GM21423 (cell line): Measurements from ENCODE around the gene ALKBH6.
"Not testable (repeated sequence)": the region's sequence is repeated elsewhere in the genome, so short reads cannot be mapped to it uniquely, and the experiment has no call there.

Experiments
- ATAC-seq: cut with Tn5 transposase; IDR thresholded peaks from one replicate; pipeline ENCODE4 v1.9.1; 2021; ENCODE audit warnings: mild to moderate bottlenecking, moderate library complexity; ENCODE audit not compliant: unreplicated experiment

ALKBH6 gene

DNA sequence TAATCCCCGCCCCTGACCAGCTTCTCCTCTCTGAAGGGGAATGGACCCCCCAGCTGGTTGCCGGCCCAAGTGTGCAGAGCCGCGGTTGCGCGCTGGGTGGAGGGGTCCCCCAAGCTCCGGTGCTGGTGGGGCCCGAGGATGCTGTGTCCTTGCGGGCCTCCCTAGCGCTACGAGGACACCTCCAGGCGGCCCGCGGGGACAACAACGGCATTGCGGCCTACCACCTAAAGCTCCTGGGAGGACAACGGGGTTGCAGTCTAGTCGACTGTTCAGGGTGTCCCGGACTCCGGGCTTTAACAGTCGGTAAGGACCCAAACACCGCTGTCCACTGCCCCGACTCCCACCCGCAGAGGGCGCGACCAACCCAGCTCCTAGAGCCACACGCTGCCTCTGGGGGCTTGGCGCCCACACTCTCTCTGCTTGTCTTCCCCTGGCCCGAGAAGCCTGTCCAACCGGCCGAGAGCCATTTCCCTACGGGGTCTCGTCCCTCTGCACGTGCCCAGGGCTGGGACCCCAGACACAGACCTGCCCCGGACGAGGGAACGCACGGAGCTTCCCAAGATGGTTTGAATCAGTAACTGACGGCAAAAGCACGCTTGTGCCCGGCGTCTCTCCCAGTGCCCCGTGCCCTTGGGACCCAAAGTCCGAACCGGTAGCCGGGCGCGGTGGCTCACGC is 20.0 kb downstream of the ALKBH6 start:
- ATAC-seq = no peak

DNA sequence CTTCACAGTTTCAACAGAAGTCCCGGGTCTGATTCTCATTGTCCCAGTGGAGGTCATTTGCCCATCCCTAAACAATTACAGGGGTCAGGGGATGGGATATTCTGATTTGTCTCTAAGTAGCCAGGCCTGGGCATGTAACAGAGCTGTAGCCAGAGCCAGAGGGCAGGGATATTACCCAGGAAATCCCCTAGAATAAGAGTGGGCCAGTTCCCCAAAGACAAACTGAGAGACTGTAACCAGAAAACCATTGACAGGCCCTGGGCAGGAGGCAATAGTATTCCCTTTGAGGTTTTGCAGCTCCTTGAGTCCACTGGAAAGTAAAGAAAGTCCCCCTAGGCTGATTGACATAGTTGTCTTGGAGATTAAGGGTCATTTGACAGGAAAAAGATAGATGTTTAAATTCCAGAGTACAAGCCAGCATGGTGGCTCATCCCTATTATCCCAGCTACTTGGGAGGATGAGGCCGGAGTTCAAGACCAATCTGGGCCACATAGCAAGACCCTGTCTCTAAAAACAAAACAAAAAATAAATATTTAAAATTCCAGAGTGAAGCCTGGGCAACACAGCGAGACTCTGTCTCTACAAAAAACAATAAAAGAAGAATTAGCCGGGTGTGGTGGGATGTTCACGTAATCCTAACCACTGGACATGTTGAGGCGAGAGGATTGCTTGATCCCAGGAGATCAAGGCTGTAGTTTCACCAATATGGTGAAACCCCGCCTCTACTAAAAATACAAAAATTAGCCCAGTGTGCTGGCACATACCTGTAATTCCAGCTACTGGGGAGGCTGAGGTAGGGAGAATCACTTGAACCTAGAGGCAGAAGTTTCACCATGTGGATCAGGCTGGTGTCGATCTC is 20.9 kb downstream of the ALKBH6 start:
- no peak for ATAC-seq

DNA sequence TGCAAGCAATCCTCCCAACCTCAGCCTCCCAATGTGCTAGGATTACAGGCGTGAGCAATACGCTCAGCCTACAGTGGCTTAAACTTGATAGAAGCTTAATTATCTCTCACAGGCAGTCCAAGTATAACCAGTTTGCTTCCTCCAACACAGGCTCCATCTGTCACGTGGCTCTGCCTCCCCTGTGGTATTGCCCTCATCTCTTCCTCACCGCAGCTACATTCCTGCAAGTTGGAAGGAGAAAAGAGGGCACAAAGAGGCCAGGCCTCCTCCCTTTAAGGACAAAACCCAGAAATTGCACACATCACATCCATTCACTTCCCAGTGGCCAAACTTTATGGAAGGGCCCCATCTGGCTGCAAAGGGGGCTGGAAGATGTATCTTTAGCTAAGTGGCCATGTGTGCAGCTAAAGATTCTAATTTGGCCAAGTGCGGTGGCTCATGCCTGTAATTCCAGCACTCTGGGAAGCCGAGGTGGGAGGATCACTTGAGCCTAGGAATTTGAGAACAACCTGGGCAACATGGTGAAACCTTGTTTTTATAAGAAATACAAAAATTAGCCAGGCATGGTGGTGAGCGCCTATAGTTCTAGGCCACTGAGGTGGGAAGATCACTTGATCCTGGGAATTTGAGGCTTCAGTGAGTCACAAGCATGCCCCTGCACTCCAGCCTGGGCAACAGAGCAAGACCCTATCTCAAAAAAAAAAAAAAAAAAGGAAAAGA is 22.1 kb downstream of the ALKBH6 start:
- no peak for ATAC-seq

DNA sequence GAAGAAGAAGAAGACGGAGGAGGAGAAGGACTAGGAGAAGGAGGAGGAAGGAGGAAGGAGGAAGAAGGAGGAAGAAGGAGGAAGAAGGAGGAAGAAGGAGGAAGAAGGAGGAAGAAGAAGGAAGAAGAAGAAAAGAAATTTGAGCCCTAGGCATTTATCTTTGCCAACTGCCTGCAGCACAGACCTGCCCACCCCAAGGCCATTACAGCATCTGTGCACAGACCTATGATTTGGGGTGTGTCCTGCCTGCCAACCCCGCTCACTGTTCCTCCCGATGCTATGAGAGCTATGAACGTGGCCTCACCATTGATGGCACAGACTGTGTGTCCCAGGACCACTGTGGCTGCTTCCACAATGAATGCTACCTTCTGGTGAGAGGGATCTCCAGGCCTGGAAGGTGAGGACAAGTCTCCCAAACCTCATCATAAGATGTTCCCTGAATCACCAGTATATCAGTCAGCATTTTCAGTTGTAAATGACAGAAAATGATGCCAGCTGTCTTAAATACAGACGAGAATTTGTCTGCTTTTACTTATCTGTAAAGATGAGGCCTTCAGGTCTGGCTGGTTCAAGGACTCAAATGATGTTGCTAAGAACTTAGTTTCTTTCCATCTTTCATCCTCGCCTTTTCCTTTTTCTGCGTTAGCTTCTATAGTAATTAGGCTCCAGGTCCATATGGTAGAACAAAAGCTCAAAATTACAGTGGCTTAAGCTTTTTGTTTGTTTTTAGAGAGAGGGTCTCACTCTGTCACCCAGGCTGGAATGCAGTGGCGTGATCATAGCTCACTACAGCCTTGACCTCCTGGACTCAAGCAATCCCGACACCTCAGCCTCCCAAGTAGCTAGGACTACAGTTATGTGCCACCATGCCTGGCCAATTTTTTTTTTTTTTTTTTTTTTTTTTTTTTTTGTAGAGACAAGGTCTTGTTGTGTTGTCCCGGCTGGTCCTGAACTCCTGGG is 23.0 kb downstream of the ALKBH6 start:
- no peak for ATAC-seq

DNA sequence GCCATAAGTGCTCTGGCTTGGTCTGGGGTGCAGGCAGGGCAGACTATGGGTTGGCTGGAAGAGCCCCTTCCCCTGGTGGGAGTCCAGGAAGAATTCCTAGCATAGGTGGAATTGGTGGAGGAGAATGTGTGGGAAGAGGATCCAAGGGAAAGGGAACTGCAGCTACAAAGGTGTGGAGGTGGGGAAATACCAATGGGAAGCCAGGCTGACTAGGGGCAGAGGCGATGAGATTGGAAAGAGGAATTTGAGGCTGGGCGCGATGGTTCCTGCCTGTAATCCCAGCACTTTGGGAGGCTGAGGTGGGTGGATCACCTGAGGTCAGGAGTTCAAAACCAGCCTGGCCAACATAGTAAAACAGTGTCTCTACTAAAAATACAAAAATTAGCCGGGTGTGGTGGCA is 23.9 kb downstream of the ALKBH6 start:
- no peak for ATAC-seq

DNA sequence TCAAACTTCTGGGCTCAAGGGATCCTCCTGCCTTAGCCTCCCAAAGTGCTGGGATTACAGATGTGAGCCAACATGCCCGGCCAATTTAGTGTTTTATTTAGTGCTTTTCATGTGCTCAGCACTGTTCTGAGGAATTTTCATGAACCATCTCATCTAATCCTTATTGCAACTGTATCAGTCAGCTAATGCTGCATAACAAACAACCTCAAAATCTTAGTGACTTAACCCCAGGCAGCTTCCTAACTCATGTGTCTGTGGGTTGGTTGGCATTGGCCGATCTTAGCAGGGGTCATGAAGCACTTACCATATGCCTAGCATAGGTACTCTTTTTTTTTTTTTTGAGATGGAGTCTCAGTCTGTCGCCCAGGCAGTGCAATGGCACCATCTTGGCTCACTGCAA is 25.2 kb downstream of the ALKBH6 start:
- ATAC-seq = no peak

DNA sequence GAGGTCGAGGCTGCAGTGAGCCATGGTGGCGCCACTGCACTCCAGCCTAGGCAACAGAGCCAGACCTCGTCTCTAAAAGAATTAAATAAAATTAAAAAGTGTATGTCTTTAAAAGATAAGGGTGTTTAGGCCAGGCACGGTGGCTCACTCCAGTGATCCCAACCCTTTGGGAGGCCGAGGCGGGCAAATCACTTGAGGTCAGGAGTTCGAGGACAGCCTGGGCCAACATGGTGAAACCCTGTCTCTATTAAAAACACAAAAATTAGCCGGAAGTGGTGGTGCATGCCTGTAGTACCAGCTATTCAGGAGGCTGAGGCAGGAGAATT is 26.5 kb downstream of the ALKBH6 start:
- no peak for ATAC-seq

DNA sequence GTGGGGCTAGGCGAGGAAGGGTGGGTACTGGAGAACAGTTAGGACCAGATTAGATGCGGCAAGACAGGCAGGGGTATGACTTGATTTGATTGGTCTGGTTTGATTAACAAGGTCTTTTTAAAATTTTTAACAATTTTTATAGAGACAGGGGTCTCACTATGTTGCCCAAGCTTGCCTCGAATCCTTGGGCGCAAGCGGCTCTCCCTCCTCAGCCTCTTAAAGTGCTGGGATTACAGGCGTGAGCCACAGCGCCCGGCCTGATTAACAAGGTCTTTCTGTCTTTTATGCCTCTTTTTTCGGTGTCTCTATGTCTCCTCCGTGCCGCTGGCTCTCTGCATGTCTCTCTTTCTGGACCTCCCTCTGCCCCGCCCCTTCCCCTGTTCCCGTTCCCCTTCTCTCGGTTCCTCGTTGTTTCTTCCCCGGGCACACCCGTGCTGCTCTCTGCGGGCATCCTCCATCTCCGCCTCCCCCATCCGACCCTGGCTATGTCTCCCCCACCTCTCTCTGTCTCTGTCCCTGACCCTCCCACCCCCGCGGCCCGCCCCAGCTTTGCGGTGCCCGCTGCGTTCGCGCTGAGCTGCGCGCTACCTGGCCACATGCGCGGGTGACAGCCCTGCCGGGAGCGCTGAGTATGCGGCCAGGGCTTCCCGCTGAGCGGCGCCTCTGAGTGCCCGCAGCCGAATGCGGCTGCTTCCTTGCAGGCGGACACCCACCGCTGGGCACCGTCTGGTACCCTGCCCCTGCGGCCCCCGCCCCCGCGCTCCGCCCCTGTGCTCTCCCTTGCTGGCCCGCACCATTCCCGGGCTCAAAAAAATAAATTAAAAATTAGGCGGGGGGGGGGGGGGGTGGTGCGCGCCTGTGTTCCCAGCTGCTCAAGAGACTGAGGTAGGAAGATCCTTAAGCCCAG is 27.1 kb downstream of the ALKBH6 start:
- ATAC-seq = no peak

DNA sequence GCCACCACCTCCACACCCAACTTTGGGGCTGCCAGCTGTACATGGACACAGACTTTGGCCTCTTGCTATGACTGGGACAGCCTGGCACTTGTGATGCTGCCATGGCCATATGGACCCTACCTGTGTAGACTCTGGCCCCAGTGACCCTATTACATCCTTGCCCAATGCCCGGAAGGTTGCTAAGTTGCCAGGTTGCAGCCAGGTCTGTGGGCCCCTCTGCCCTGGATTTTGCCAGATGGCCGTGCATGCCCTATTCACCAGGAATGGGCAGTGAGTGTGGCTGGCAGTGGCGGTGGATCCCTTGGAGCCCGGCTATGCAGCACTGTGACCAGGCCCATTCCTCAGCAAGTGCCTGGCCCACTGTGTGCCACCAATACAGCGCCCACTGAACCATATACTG is 27.9 kb downstream of the ALKBH6 start:
- ATAC-seq = no peak

DNA sequence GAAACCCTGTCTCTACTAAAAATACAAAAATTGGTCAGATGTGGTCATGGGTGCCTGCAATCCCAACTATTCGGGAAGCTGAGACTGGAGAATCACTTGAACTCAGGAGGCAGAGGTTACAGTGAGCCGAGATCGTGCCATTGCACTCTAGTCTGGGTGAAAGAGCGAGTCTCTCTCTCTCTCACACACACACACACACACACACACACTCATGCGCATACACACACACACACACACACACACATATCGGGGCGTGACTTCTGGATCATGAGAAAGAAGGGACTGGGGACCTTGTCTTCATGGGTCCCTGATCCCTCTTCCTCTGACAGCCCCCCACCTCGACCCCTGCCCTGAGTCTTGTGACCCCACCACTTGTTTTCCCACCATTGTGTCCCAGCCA is 30.8 kb downstream of the ALKBH6 start:
- ATAC-seq = no peak

DNA sequence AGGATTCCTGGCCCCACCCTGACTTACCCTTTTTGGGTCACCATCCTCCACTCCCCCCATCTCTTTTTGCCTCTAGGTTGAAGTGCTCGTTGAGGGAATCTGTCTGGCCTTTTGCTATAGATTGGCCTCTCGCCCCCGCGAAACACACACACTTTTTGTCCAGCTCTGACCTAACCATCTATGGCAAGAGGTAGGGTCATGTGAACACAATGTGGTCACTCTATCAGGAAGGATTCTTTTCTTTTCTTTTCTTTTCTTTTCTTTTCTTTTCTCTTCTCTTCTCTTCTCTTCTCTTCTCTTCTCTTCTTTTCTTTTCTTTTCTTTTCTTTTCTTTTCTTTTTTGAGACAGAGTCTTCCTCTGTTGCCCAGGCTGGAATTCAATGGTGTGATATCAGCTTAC is 33.0 kb downstream of the ALKBH6 start:
- not testable (repeated sequence) for ATAC-seq

DNA sequence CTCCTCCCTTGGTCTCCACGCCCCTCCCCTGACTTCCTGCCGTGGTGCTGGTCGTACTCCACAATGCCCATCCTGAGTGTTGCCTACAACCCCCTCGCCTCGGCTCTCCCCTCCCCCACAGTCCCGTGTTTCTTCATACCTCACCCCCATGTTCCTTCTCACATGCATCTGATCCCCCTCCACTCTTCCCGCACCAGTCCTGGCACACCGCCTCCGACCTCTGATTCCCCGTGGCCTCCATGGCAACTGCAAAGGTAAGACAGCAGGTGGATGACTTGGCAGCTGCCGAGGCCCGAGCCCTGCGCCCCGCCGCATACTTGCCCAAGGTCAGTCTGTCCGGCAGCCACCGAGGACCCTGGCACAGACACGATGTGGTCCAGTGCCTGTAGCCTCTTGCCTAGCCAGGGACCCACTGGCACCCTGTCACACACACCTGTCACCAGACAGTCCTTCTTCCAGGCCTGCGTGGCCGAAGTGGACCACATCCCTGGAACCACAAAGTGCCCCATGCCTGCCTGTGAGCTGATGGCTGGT is 35.1 kb downstream of the ALKBH6 start:
- ATAC-seq = no peak

DNA sequence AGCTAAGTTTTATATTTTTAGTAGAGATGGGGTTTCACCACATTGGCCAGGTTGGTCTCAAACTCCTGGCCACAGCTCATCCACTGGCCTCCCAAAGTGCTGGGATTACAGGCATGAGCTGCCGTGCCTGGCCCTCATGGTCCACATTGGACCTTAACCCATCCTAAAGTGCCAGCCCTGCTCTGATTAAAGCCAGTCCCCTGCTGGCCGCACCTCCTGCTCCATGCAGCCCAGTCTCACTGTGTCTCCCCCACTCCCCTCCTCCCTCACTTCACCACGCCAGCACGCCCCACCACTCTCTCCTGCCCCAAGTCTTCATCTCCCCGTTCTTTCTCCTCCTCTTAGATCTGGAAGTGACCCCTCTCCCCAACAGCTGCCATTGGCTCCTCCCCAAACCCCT is 35.7 kb downstream of the ALKBH6 start:
- no peak for ATAC-seq

DNA sequence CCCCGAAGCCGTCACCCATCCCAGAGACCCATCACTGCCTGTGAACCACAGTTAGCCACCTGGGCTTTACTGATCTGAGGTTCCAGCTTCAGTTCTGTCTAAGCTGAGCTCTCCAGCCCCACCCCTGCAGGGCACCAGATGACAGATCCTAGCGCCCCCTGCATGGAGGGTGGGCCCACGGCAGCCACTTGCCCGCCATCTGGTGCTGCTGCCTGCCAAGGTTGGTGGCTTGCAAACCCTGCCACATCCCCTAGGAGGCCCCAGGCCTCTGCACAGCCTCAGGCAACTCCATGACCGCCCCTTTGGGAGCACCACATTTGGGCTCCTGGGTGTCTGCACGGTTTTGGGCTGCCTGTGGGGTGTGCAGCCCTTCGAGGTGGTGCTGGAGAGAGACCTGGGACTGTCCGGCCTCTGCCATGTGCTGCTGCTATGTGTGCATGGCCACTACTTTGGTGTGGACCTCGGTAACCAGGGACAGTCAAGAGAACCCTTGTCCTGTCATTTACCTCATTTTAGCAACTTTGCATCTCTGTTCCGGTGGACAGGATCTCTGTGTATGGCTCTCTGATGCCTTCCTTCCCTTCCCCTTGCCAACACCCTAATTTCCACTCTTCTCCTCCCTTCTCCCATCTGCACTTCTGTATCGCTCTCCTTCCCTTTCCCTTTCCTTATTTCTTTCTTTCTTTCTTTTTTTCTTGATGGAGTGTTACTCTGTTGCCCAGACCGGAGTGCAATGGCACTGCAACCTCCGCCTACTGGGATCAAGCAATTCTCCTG is 36.4 kb downstream of the ALKBH6 start:
- no peak for ATAC-seq

DNA sequence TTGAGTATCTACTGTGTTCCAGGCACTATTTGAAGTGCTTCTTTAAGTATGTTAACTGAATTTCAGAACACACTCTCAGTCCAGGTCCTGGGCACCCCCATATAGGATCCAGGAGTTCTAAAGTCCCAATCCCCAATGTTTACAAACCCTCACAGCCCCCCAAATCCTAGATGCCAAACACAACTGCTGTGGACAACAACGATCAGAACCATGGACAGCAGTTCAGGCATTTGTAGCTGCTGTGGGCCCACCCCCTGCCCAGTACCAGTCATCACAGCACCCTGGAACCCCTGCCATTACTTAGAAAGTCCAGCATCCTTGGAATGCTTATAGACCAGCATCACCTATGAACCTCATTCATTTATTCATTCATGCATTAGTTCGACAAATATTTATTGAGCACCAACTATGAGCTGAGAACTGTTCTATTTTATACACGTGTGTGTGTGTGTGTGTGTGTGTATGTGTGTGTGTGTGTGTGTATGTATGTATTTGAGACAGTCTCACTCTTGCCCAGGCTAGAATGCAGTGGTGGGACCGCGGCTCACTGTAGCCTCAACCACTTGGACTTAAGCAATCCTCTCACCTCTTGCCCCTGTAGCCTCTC is 38.3 kb downstream of the ALKBH6 start:
- ATAC-seq = no peak

DNA sequence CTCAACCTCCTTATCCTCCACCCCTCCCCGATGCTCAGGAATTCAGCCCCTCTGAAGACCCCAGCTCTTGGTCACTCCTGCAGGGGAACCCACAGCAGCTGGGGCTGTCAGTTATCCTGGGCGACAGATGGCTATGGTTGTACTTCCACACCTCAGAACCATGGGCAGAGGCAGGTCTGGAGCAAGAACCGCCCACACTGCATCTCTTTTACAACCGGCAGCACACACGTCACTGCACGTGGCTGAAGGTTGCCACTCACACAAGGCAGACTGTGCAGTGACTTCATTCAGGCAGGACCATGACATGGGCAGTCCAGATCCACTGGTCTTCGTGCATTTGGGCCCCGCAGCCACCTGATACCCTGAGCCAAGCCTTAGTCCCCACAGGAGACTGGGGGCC is 40.5 kb downstream of the ALKBH6 start:
- ATAC-seq = no peak

DNA sequence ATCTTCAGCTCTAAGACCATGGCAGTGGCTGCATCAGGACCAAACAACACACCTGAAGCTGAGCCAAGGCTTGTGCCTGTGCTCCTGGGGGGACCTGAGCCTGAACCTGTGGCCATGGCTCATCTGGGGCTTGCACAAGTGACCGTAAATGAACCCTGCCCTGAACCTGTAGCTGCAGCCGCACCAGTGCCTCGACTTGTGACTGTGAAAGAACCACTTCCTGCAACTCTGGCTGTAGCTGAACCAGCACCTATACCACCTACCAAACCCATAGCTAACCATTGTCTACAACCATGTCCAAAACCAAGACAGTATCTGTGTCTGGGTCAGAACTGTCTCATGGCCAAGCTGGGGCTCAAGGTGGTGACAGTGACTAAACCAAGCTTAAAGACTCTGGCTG is 47.2 kb downstream of the ALKBH6 start:
- ATAC-seq = no peak

DNA sequence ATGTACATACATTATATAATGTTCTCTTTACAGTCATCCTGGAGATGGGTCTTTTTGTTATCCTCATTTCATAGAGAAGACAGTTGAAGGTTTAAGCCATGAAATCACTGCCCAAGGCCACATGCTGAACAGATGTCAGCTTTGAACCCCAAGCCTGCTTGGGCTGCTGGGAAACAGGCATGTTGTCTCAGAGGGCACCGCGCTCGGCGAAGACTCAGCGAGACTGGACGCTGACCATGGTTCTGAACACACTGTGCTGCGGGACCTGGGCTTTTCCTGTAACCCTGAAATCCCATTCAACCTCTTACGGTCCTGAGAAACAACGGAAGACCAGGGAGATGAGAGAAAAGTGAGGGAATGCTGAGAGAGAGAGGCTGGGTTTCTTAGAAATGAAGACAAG is 50.5 kb downstream of the ALKBH6 start:
- ATAC-seq = no peak
